KMS-11 (cell line): Measurements from ENCODE around the gene NPFFR2.

Experiments
- H2AFZ ChIP-seq: fragments of 200-600 bp; sonication (generic); 2 replicates; pipeline ENCODE4 v1.6.1; 2016; ENCODE audit warnings: antibody characterized with exemption, mixed run types, low read depth
- H3K27ac ChIP-seq: fragments of 200-600 bp; sonication (generic); 2 replicates; pipeline ENCODE4 v1.6.1; 2016; ENCODE audit warnings: mild to moderate bottlenecking, mixed run types
- H3K27me3 ChIP-seq: fragments of 200-600 bp; sonication (generic); 2 replicates; pipeline ENCODE4 v1.6.1; 2017; ENCODE audit warnings: mild to moderate bottlenecking, low read depth, mixed run types, moderate library complexity; ENCODE audit not compliant: insufficient read depth
- H3K36me3 ChIP-seq: fragments of 200-600 bp; sonication (generic); 2 replicates; pipeline ENCODE4 v1.6.1; 2017; ENCODE audit warnings: mild to moderate bottlenecking, mixed run types; ENCODE audit not compliant: insufficient read depth
- H3K4me1 ChIP-seq: fragments of 200-600 bp; sonication (generic); 2 replicates; pipeline ENCODE4 v1.6.1; 2016; ENCODE audit warnings: mild to moderate bottlenecking, low read depth, mixed run types; ENCODE audit not compliant: poor library complexity, severe bottlenecking
- H3K4me2 ChIP-seq: fragments of 200-600 bp; sonication (generic); 2 replicates; pipeline ENCODE4 v1.7.0; 2016; ENCODE audit warnings: mild to moderate bottlenecking, mixed run types
- H3K4me3 ChIP-seq: fragments of 200-600 bp; sonication (generic); IDR thresholded peaks from 2 replicates; pipeline ENCODE4 v1.6.1; 2017; ENCODE audit warnings: low read depth, low read length, mixed read lengths; ENCODE audit not compliant: insufficient read depth
- H3K79me2 ChIP-seq: fragments of 200-600 bp; sonication (generic); 2 replicates; pipeline ENCODE4 v1.6.1; 2016; ENCODE audit warnings: low read depth, mixed run types; ENCODE audit not compliant: insufficient read depth
- H3K9ac ChIP-seq: fragments of 200-600 bp; sonication (generic); 2 replicates; pipeline ENCODE4 v1.6.1; 2016; ENCODE audit warnings: mild to moderate bottlenecking, mixed run types
- H4K20me1 ChIP-seq: fragments of 200-600 bp; sonication (generic); 2 replicates; pipeline ENCODE4 v1.6.1; 2016; ENCODE audit warnings: mild to moderate bottlenecking, mixed run types; ENCODE audit not compliant: insufficient read depth
- TF ChIP-seq, protein P1 (sequence below): fragments of 200-600 bp; sonication (generic); conservative IDR thresholded peaks from 2 replicates; pipeline ENCODE4 v1.6.1; 2017; ENCODE audit warnings: low read depth, mild to moderate bottlenecking, antibody characterized with exemption, low read length, moderate library complexity, mixed read lengths

Gene NPFFR2

DNA sequence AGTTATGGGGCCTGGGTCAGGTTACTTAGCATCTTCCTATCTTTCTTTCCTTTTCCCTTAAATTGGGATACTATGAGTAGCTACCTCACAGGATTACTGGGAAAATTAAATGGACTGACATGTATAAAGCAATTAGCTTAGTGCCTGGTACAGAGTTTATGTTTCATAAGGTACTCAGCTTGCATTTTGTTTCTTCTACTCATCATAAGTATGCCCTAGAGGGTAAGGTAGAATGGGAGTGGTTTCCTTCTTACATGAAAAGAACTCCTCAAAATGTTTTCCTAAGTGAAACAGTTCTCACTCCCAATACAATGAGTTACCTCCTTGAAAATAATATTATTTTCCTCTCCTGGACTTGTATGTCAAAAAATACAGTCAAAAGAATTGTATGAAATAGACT, 75.7 kb downstream of the NPFFR2 start:
- Histone ChIP-seq H3K79me2 (no peaks in the 10 kb centered on the region), H3K36me3 (no peaks in the 10 kb centered on the region), H3K4me2 (no peak overlapping the region), H2AFZ (no peak overlapping the region), H3K4me1 (peaks cover 7% of the 10 kb centered on the region), H4K20me1 (no peaks in the 10 kb centered on the region), H3K27me3 (no peaks in the 10 kb centered on the region), H3K9ac (no peak overlapping the region), H3K27ac (no peak overlapping the region), H3K4me3 (no peak overlapping the region)
- TF ChIP-seq, protein P1, sequence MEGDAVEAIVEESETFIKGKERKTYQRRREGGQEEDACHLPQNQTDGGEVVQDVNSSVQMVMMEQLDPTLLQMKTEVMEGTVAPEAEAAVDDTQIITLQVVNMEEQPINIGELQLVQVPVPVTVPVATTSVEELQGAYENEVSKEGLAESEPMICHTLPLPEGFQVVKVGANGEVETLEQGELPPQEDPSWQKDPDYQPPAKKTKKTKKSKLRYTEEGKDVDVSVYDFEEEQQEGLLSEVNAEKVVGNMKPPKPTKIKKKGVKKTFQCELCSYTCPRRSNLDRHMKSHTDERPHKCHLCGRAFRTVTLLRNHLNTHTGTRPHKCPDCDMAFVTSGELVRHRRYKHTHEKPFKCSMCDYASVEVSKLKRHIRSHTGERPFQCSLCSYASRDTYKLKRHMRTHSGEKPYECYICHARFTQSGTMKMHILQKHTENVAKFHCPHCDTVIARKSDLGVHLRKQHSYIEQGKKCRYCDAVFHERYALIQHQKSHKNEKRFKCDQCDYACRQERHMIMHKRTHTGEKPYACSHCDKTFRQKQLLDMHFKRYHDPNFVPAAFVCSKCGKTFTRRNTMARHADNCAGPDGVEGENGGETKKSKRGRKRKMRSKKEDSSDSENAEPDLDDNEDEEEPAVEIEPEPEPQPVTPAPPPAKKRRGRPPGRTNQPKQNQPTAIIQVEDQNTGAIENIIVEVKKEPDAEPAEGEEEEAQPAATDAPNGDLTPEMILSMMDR: no peak

DNA sequence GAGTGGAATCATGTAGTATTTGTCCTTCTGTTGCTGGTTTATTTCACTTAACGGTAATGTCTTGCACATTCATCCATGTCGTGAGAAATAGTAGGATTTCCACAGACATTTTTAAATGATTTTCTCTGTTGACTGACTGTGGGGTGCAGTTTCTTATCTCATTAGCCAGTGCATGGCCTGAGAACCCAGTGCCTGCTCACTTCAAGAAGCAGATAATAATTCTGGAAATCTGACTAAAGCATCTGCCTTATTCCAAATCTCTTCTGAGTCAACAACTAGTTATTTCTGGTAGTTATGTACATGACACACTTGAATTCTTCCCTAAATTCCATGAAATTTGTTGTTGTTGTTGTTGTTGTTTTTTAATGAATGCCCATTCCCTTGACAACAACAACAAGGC, 77.6 kb downstream of the NPFFR2 start:
- H3K79me2 ChIP-seq: no peaks in the 10 kb centered on the region
- no peaks in the 10 kb centered on the region for H3K27me3 ChIP-seq
- no peak overlapping the region for H2AFZ ChIP-seq
- no peak overlapping the region for H3K27ac ChIP-seq
- H4K20me1 ChIP-seq: no peaks in the 10 kb centered on the region
- H3K4me3 ChIP-seq: no peak overlapping the region
- no peak overlapping the region for H3K4me2 ChIP-seq
- H3K9ac ChIP-seq: no peak overlapping the region
- peaks cover 18% of the 10 kb centered on the region for H3K4me1 ChIP-seq
- TF ChIP-seq, protein P1: no peak
- H3K36me3 ChIP-seq: no peaks in the 10 kb centered on the region

DNA sequence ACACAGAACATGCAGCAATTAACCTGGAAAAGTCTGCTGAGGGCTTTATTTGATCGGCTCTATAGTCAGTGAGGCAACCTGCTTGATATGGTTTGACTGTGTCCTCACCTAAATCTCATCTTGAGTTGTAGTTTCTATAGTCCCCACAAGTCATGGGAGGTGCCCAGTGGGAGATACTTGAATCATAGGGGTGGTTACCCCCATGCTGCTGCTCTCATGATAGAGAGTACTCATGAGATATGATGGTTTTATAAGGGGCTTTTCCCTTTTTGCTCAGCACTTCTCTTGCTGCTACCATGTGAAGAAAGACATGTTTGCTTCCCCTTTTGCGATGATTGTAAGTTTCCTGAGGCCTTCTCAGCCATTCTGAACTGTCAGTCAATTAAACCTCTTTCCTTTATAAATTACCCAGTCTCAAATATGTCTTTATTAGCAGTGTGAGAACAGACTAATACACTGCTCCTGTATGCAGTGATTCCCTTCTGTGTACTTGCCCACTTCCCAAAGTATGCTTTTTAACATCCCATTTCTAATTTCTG, 78.2 kb downstream of the NPFFR2 start:
- H3K4me1 ChIP-seq: peaks cover 18% of the 10 kb centered on the region
- H3K36me3 ChIP-seq: no peaks in the 10 kb centered on the region
- no peaks in the 10 kb centered on the region for H4K20me1 ChIP-seq
- H3K4me3 ChIP-seq: no peak overlapping the region
- TF ChIP-seq, protein P1: no peak
- no peak overlapping the region for H2AFZ ChIP-seq
- no peak overlapping the region for H3K9ac ChIP-seq
- H3K79me2 ChIP-seq: no peaks in the 10 kb centered on the region
- H3K27ac ChIP-seq: no peak overlapping the region
- no peak overlapping the region for H3K4me2 ChIP-seq
- no peaks in the 10 kb centered on the region for H3K27me3 ChIP-seq

DNA sequence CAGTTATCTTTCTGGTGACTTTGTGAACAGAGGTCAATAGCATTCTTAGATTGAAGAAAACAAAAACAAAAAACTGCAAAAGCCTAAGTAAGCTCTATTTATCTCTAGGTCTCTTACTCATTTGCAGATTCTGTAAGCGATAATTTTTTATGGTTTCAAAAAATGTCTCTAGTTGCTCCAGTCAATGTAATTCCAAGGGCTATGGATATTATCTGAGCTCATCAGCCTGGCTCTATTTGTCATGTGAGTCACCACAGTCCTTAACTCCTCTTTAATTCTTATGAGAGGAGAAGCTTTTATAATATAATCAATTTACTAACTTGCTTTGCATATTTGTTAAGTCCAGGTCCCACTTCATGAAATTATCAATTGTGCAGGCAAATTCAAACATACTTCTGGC, 79.1 kb downstream of the NPFFR2 start:
- Histone ChIP-seq H3K36me3 (no peaks in the 10 kb centered on the region), H3K9ac (no peak overlapping the region), H3K4me3 (no peak overlapping the region), H3K27me3 (no peaks in the 10 kb centered on the region), H2AFZ (no peak overlapping the region), H3K4me2 (no peak overlapping the region), H3K79me2 (no peaks in the 10 kb centered on the region), H3K4me1 (peaks cover 18% of the 10 kb centered on the region), H4K20me1 (no peaks in the 10 kb centered on the region), H3K27ac (no peak overlapping the region)
- TF ChIP-seq, protein P1: no peak
